ENCODE data around the gene AMZ1. TPM values are rescaled to one million over a fixed set of nuclear protein-coding genes. Genes with fewer than 3 reads are reported as not detected.
A peak's percentile ranks its signal among the peaks of the same experiment; 100 is the strongest.

AMZ1 gene
- total and polyA plus RNA-seq, 10 of the 15 experiments (the other 5 are each of a cell fraction or from before 2014, with no cell fraction given): 0.02 to 2.0 (median 0.69) TPM

DNA sequence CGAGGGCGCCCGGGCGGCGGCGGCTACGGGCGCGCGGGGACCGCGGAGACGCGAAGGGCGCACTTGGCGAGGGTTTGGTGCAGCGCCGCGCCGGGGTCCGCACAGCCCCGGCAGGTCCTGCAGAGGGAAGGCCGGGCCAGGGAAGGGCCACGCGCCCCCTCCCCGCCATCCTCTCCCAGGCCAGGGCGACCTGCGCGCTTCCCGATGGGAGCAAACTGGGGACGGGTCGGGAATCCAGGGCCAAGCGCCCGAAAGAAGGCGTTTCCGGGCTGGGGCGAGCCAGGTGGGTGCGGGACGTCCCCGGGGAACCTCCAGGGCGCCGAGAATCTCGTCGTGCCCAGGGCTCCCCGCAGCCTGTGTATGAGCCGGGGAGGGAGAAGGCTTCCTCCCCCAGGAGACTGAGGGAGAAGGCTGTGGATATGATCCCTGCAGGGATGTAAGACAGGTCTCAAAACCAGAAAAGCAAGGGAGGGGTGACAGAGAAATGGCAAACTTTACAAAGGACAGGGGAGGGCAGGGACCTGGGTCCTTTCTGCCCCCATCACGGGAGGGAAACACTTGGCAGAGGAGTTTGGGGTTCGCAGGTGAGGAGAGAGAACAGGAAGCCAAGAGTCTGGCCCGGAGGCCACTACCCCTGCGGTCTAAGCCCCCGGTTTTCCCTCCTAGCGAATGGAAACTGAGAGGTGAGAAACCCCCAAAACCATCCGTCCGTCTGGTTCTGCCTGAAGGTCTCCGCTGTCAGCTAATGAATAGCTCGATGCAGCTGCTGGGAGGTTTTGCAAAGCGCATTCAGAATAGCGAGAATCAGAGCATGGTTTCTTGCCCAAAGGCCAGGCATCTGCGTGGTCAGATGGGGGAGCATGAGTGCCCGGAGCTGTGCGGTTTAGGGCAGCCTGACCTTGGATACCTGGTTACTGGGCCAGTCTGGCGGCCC is 674 bp downstream of the AMZ1 start (continued):
- TF ChIP-seq, protein P1, sequence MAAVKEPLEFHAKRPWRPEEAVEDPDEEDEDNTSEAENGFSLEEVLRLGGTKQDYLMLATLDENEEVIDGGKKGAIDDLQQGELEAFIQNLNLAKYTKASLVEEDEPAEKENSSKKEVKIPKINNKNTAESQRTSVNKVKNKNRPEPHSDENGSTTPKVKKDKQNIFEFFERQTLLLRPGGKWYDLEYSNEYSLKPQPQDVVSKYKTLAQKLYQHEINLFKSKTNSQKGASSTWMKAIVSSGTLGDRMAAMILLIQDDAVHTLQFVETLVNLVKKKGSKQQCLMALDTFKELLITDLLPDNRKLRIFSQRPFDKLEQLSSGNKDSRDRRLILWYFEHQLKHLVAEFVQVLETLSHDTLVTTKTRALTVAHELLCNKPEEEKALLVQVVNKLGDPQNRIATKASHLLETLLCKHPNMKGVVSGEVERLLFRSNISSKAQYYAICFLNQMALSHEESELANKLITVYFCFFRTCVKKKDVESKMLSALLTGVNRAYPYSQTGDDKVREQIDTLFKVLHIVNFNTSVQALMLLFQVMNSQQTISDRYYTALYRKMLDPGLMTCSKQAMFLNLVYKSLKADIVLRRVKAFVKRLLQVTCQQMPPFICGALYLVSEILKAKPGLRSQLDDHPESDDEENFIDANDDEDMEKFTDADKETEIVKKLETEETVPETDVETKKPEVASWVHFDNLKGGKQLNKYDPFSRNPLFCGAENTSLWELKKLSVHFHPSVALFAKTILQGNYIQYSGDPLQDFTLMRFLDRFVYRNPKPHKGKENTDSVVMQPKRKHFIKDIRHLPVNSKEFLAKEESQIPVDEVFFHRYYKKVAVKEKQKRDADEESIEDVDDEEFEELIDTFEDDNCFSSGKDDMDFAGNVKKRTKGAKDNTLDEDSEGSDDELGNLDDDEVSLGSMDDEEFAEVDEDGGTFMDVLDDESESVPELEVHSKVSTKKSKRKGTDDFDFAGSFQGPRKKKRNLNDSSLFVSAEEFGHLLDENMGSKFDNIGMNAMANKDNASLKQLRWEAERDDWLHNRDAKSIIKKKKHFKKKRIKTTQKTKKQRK (IDR thresholded peaks at IDR 0.05; ENCODE audit: low read depth, low read length): no peak
- TF ChIP-seq PRDM15 (CRISPR knock-in tag; IDR thresholded peaks at IDR 0.05) (no peak), ZNF622 (IDR thresholded peaks at IDR 0.05) (no peak), SUPT20H (IDR thresholded peaks at IDR 0.05; ENCODE audit: borderline replicate concordance, control insufficient read depth, low read depth, low read length) (no peak), WRNIP1 (IDR thresholded peaks at IDR 0.05; ENCODE audit: borderline replicate concordance, low read depth, low read length) (no peak; the same call in 1 of the 2 replicates), EZH2 (IDR thresholded peaks at IDR 0.05; ENCODE audit: borderline replicate concordance, control insufficient read depth, low read depth, low read length) (no peak), PAX5 (IDR thresholded peaks at IDR 0.05; ENCODE audit: borderline replicate concordance, low read depth, low read length) (peak; percentile 80; the same call in 1 of the 2 replicates), KAT2A (conservative IDR thresholded peaks at IDR 0.05; ENCODE audit: control insufficient read depth, low read depth, low read length) (no peak), MTA3 (IDR thresholded peaks at IDR 0.05; ENCODE audit: borderline replicate concordance, low read length) (peak; percentile 71; the same call in 1 of the 2 replicates), FOXK2 (IDR thresholded peaks at IDR 0.05) (no peak), NFIC (IDR thresholded peaks at IDR 0.05; ENCODE audit: low read depth, low read length) (peak; percentile 72), SMAD5 (IDR thresholded peaks at IDR 0.05; ENCODE audit: low read depth) (no peak), IRF4 (IDR thresholded peaks at IDR 0.05; ENCODE audit: low read depth, low read length) (0 out of 2 replicates have a peak, but pooled peaks have one; percentile 53), ESRRA (IDR thresholded peaks at IDR 0.05; ENCODE audit: low read length) (no peak)
- TF ChIP-seq, protein P2, sequence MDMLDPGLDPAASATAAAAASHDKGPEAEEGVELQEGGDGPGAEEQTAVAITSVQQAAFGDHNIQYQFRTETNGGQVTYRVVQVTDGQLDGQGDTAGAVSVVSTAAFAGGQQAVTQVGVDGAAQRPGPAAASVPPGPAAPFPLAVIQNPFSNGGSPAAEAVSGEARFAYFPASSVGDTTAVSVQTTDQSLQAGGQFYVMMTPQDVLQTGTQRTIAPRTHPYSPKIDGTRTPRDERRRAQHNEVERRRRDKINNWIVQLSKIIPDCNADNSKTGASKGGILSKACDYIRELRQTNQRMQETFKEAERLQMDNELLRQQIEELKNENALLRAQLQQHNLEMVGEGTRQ (IDR thresholded peaks at IDR 0.05; ENCODE audit: borderline replicate concordance, low read depth, low read length): no peak
- TF ChIP-seq, protein P3, sequence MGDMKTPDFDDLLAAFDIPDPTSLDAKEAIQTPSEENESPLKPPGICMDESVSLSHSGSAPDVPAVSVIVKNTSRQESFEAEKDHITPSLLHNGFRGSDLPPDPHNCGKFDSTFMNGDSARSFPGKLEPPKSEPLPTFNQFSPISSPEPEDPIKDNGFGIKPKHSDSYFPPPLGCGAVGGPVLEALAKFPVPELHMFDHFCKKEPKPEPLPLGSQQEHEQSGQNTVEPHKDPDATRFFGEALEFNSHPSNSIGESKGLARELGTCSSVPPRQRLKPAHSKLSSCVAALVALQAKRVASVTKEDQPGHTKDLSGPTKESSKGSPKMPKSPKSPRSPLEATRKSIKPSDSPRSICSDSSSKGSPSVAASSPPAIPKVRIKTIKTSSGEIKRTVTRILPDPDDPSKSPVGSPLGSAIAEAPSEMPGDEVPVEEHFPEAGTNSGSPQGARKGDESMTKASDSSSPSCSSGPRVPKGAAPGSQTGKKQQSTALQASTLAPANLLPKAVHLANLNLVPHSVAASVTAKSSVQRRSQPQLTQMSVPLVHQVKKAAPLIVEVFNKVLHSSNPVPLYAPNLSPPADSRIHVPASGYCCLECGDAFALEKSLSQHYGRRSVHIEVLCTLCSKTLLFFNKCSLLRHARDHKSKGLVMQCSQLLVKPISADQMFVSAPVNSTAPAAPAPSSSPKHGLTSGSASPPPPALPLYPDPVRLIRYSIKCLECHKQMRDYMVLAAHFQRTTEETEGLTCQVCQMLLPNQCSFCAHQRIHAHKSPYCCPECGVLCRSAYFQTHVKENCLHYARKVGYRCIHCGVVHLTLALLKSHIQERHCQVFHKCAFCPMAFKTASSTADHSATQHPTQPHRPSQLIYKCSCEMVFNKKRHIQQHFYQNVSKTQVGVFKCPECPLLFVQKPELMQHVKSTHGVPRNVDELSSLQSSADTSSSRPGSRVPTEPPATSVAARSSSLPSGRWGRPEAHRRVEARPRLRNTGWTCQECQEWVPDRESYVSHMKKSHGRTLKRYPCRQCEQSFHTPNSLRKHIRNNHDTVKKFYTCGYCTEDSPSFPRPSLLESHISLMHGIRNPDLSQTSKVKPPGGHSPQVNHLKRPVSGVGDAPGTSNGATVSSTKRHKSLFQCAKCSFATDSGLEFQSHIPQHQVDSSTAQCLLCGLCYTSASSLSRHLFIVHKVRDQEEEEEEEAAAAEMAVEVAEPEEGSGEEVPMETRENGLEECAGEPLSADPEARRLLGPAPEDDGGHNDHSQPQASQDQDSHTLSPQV (IDR thresholded peaks at IDR 0.05): no peak

Measured in GM12878 (cell line).